ENCODE results near the gene HPSE2.

GRCh38 chr10:99119258-99119748, 116.3 kb downstream of the HPSE2 start:
- no peak for TF ChIP-seq EZH2phosphoT487 (IDR thresholded peaks at IDR 0.05; ENCODE audit: low read depth)
- no peak for TF ChIP-seq CTCF (IDR thresholded peaks at IDR 0.05; ENCODE audit: low read depth, low read length)
